Endothelial cell of umbilical vein (primary cell): ENCODE results near the gene BNC2.

Experiments
- CTCF ChIP-seq, 2 donors: IDR thresholded peaks; 1 replicate in 1 of 2; 2 replicates in 1 of 2; pipeline ENCODE4 v1.5.1; 2011; ENCODE audit warnings: low read length in 2 of 2, mild to moderate bottlenecking in 2 of 2, moderate library complexity in 2 of 2, control low read depth in 1 of 2, inconsistent platforms in 1 of 2, low read depth in 1 of 2; ENCODE audit not compliant: insufficient read depth in 1 of 2; ENCODE audit errors: extremely low read depth in 1 of 2
- EZH2 ChIP-seq: IDR thresholded peaks from 2 replicates; pipeline ENCODE4 v1.6.1; 2012; ENCODE audit warnings: borderline replicate concordance, low read depth, mild to moderate bottlenecking, moderate library complexity, low read length, inconsistent platforms; ENCODE audit not compliant: severe bottlenecking
- JUN ChIP-seq: IDR thresholded peaks from 2 replicates; pipeline ENCODE4 v1.6.1; 2011; ENCODE audit warnings: borderline replicate concordance, low read depth; ENCODE audit not compliant: insufficient read length, insufficient read depth
- MAX ChIP-seq: IDR thresholded peaks from 2 replicates; pipeline ENCODE4 v1.6.1; 2011; ENCODE audit not compliant: insufficient read depth, insufficient read length
- MYC ChIP-seq: IDR thresholded peaks from one replicate; pipeline ENCODE4 v1.6.1; 2011; ENCODE audit warnings: mild to moderate bottlenecking, low read depth, low read length
- POLR2A ChIP-seq: IDR thresholded peaks from 2 replicates; pipeline ENCODE4 v1.6.1; 2012; ENCODE audit warnings: low read depth, mild to moderate bottlenecking, control low read depth, low read length
- POLR2AphosphoS5 ChIP-seq: IDR thresholded peaks from 2 replicates; pipeline ENCODE4 v1.6.1; 2012; ENCODE audit warnings: low read depth, mild to moderate bottlenecking, control low read depth, low read length, moderate library complexity; ENCODE audit not compliant: insufficient read depth

GRCh38 chr9:16532681-16533450 lies 337.6 kb downstream of the BNC2 start:
- TF ChIP-seq MYC = no peak
- no peak for TF ChIP-seq CTCF (IDR thresholded peaks at IDR 0.05; ENCODE audit: extremely low read depth in 1 of 2, insufficient read depth in 1 of 2, low read depth in 1 of 2, low read length in 2 of 2)
- TF ChIP-seq POLR2A = no peak
- TF ChIP-seq POLR2AphosphoS5 = no peak
- TF ChIP-seq JUN = peak; percentile 84
- no peak for TF ChIP-seq EZH2
- TF ChIP-seq MAX = no peak
